Activated CD8-positive, alpha-beta T cell treated with anti-CD3 and anti-CD28 coated beads for 36 hours (primary cell): Measurements from ENCODE around the gene MAN1B1. TPM values are rescaled to one million over a fixed set of nuclear protein-coding genes. Genes with fewer than 3 reads are reported as not detected.
"Not testable (repeated sequence)": the region's sequence is repeated elsewhere in the genome, so short reads cannot be mapped to it uniquely, and the experiment has no call there.

Experiments used
- ATAC-seq: fragments of 200-7000 bp; cut with Tn5 transposase; one replicate; pipeline ENCODE4 v1.10.0; 2021; ENCODE audit warnings: mild to moderate bottlenecking, moderate library complexity
- CTCF ChIA-PET: fragments of 350-600 bp; sonication (Branson Sonifier 250); formaldehyde crosslinking; loops from one replicate; lab custom pipeline; 2021; ENCODE audit warnings: antibody characterized with exemption; lab: Charles Lee
- POLR2A ChIA-PET: fragments of 350-600 bp; sonication (Branson Sonifier 250); formaldehyde crosslinking; loops from one replicate; lab custom pipeline; 2021; ENCODE audit warnings: antibody characterized with exemption; lab: Charles Lee
- DNase-seq: peaks from one replicate; pipeline ENCODE4 v3.0.0-alpha.2; 2020
- H3K27ac Mint-ChIP-seq: one replicate; pipeline ENCODE4 v1.8.0; 2021; ENCODE audit warnings: mild to moderate bottlenecking, mixed read lengths
- H3K27me3 Mint-ChIP-seq: one replicate; pipeline ENCODE4 v1.8.0; 2021; ENCODE audit warnings: mixed read lengths
- H3K36me3 Mint-ChIP-seq: one replicate; pipeline ENCODE4 v1.8.0; 2021; ENCODE audit warnings: low read depth, mixed read lengths
- H3K4me1 Mint-ChIP-seq: one replicate; pipeline ENCODE4 v1.8.0; 2021; ENCODE audit warnings: low read depth, mixed read lengths
- H3K4me3 Mint-ChIP-seq: one replicate; pipeline ENCODE4 v1.8.0; 2021; ENCODE audit warnings: mild to moderate bottlenecking, moderate library complexity, mixed read lengths
- H3K9me3 Mint-ChIP-seq: one replicate; pipeline ENCODE4 v1.8.0; 2021; ENCODE audit warnings: mixed read lengths
- CTCF ChIP-seq: fragments of 200-600 bp; IDR thresholded peaks from one replicate; pipeline ENCODE4 v1.8.0; 2022; ENCODE audit warnings: antibody characterized with exemption, mild to moderate bottlenecking
- intact Hi-C: fragments of 100-400 bp; cut with micrococcal nuclease; formaldehyde crosslinking; loops from one replicate; pipeline ENCODE4 v1.10.0; 2022
- total RNA-seq, 2 experiments: library from RNA; stranded (reverse); gene quantifications; one replicate each; pipeline ENCODE4 v1.2.3, GENCODE V29; 2021

Gene MAN1B1
- total RNA-seq, 2 experiments from 2014 or later: 31.1 to 33.2 TPM

- H3K4me3 Mint-ChIP-seq: no peak overlapping the region
Measured at GRCh38 chr9:137123468-137123837, 36.7 kb downstream of the MAN1B1 start.

GRCh38 chr9:137123952-137124462 is 37.2 kb downstream of the MAN1B1 start:
- not testable (repeated sequence) for DNase-seq, ATAC-seq, H3K9me3 Mint-ChIP-seq, H3K36me3 Mint-ChIP-seq, H3K27ac Mint-ChIP-seq, H3K27me3 Mint-ChIP-seq, H3K4me3 Mint-ChIP-seq
- H3K4me1 Mint-ChIP-seq: peaks cover 24% of the 10 kb centered on the region
- intact Hi-C loops: loop anchor here (5.0 to 10.0 kb wide), 2 partner anchors 51 to 103 kb away; partner anchors contain the start of genes CYSRT1, LRRC26, RNF224 and TMEM210
- CTCF ChIA-PET: interaction anchor here (0.7 to 2.0 kb wide), 4 partner anchors 65 to 112 kb away, joined by 3 to 9 read pairs (median 5); partner anchors contain the start of genes CYSRT1, SSNA1 and TPRN
- POLR2A ChIA-PET: interaction anchor here (0.6 kb wide), 1 partner anchor 74 kb away, joined by 3 read pairs; no protein-coding TSS in a partner anchor

More at GRCh38 chr9:137123468-137123837, 36.7 kb downstream of the MAN1B1 start:
- no peaks in the 10 kb centered on the region for H3K27me3 Mint-ChIP-seq
- H3K9me3 Mint-ChIP-seq: no peaks in the 10 kb centered on the region
- peaks cover 26% of the 10 kb centered on the region for H3K4me1 Mint-ChIP-seq
- ATAC-seq (no peak), DNase-seq (no peak)
- TF ChIP-seq CTCF: no peak
- POLR2A ChIA-PET: no interaction called here
- CTCF ChIA-PET: interaction anchor here (0.6 to 2.0 kb wide), 5 partner anchors 65 to 138 kb away, joined by 3 to 9 read pairs (median 5); partner anchors contain the start of genes CYSRT1, SSNA1 and TPRN
- no peak overlapping the region for H3K27ac Mint-ChIP-seq
- peaks cover 2% of the 10 kb centered on the region for H3K36me3 Mint-ChIP-seq
- intact Hi-C loops: loop anchor here (5.0 to 10.0 kb wide), 2 partner anchors 51 to 104 kb away; partner anchors contain the start of genes CYSRT1, LRRC26, RNF224 and TMEM210

GRCh38 chr9:137126786-137127185 is 40.0 kb downstream of the MAN1B1 start:
- Mint-ChIP-seq H3K27me3 (no peaks in the 10 kb centered on the region), H3K27ac (peak overlapping the region; percentile 90), H3K36me3 (peaks cover 2% of the 10 kb centered on the region), H3K9me3 (no peaks in the 10 kb centered on the region), H3K4me3 (peak overlapping the region; percentile 87), H3K4me1 (peaks cover 20% of the 10 kb centered on the region)
- DNase-seq (no peak), ATAC-seq (no peak)
- intact Hi-C loops: loop anchor here (10.0 kb wide), 1 partner anchor 48 kb away; the partner anchor contains the start of genes LRRC26 and TMEM210
- POLR2A ChIA-PET: interaction anchor here (1.2 to 1.5 kb wide), 5 partner anchors 11 to 114 kb away, joined by 3 to 5 read pairs (median 4); partner anchors contain the start of genes RNF208 and TUBB4B
- CTCF ChIA-PET: interaction anchor here (0.6 to 2.5 kb wide), 8 partner anchors 12 to 284 kb away, joined by 3 to 14 read pairs (median 4); partner anchors contain the start of genes AJM1, CYSRT1, DPP7 and TPRN
- TF ChIP-seq CTCF: no peak

- Mint-ChIP-seq H3K4me1 (peaks cover 20% of the 10 kb centered on the region), H3K4me3 (peak overlapping the region; percentile 87), H3K27ac (peak overlapping the region; percentile 90), H3K27me3 (no peaks in the 10 kb centered on the region), H3K9me3 (no peaks in the 10 kb centered on the region), H3K36me3 (peaks cover 2% of the 10 kb centered on the region)
- DNase-seq: peak; percentile 52
- CTCF ChIA-PET: interaction anchor here (0.6 to 2.5 kb wide), 10 partner anchors 9 to 486 kb away, joined by 3 to 14 read pairs (median 4); partner anchors contain the start of genes CYSRT1, DPP7 and TPRN
- intact Hi-C loops: loop anchor here (10.0 kb wide), 1 partner anchor 47 kb away; the partner anchor contains the start of genes LRRC26 and TMEM210
- ATAC-seq: no peak
- no peak for TF ChIP-seq CTCF
- POLR2A ChIA-PET: interaction anchor here (0.6 to 1.5 kb wide), 7 partner anchors 10 to 654 kb away, joined by 3 to 5 read pairs (median 4); partner anchors contain the start of genes RNF208 and TUBB4B
Measured at GRCh38 chr9:137127301-137128157, 40.7 kb downstream of the MAN1B1 start.
